Measurements from ENCODE around the gene ATF6B. TPM values are rescaled to one million over a fixed set of nuclear protein-coding genes. Genes with fewer than 3 reads are reported as not detected.
A peak's percentile ranks its signal among the peaks of the same experiment; 100 is the strongest.

Gene ATF6B
- total and polyA plus RNA-seq, 2 of the 13 experiments (the other 11 are each of a cell fraction or from before 2014, with no cell fraction given): 18.1 to 44.0 TPM

GRCh38 chr6:32089082-32089828 lies 38.8 kb downstream of the ATF6B start (continued):
- TF ChIP-seq AGO2 (optimal IDR thresholded peaks at IDR 0.05; ENCODE audit: low read depth, low read length): no peak
- no peak for TF ChIP-seq ZNF260 (CRISPR knock-in tag; IDR thresholded peaks at IDR 0.05; ENCODE audit: borderline replicate concordance, low read depth)
- no peak for TF ChIP-seq ZNF652 (CRISPR knock-in tag; IDR thresholded peaks at IDR 0.05; ENCODE audit: borderline replicate concordance, low read depth)
- peak; percentile 45; the same call in 1 of the 2 replicates for TF ChIP-seq ZNF292 (CRISPR knock-in tag; IDR thresholded peaks at IDR 0.05; ENCODE audit: borderline replicate concordance, low read depth)
- peak; percentile 6; the same call in 1 of the 2 replicates for TF ChIP-seq NRL (CRISPR knock-in tag; IDR thresholded peaks at IDR 0.05; ENCODE audit: borderline replicate concordance)
- TF ChIP-seq ZHX2 (IDR thresholded peaks at IDR 0.05; ENCODE audit: low read depth): no peak
- no peak for TF ChIP-seq ZHX2 (CRISPR knock-in tag; IDR thresholded peaks at IDR 0.05; ENCODE audit: borderline replicate concordance)
- TF ChIP-seq HNRNPH1 (optimal IDR thresholded peaks at IDR 0.05; ENCODE audit: low read depth, low read length): no peak
- no peak for TF ChIP-seq PLRG1 (conservative IDR thresholded peaks at IDR 0.05)
- no peak for TF ChIP-seq SNAI1 (CRISPR knock-in tag; IDR thresholded peaks at IDR 0.05; ENCODE audit: borderline replicate concordance)
- TF ChIP-seq ZNF256 (CRISPR knock-in tag; conservative IDR thresholded peaks at IDR 0.05): no peak
- no peak for TF ChIP-seq KMT2A (CRISPR knock-in tag; IDR thresholded peaks at IDR 0.05)
- TF ChIP-seq HNRNPL (IDR thresholded peaks at IDR 0.05; ENCODE audit: low read depth, low read length): no peak
- TF ChIP-seq ZNF503 (CRISPR knock-in tag; IDR thresholded peaks at IDR 0.05): no peak
- no peak for TF ChIP-seq ZBTB49 (CRISPR knock-in tag; IDR thresholded peaks at IDR 0.05; ENCODE audit: borderline replicate concordance)
- TF ChIP-seq ELF3 (CRISPR knock-in tag; IDR thresholded peaks at IDR 0.05): no peak
- TF ChIP-seq PRPF4 (IDR thresholded peaks at IDR 0.05; ENCODE audit: low read depth, low read length, poor library complexity, severe bottlenecking): no peak
- TF ChIP-seq ZNF704 (CRISPR knock-in tag; IDR thresholded peaks at IDR 0.05; ENCODE audit: borderline replicate concordance): no peak

Measured in HepG2 (cell line).